Stimulated activated memory B cell treated with anti-CD40 and anti-IgM and Interleukin-4, amounts not matched to agents 10 μg/mL and 1 μg/mL and 100 μg/mL, for 72 hours (primary cell): ENCODE data around the gene CNPY3.

ENCODE experiments used
- ATAC-seq: fragments of 150-1000 bp; cut with Tn5 transposase; 2 replicates; pipeline ENCODE4 v1.10.0; 2021
- H3K27ac Mint-ChIP-seq: one replicate; pipeline ENCODE4 v1.8.0; 2022; ENCODE audit warnings: mild to moderate bottlenecking, mixed read lengths
- H3K27me3 Mint-ChIP-seq: one replicate; pipeline ENCODE4 v1.8.0; 2022; ENCODE audit warnings: mixed read lengths
- H3K36me3 Mint-ChIP-seq: one replicate; pipeline ENCODE4 v1.8.0; 2022; ENCODE audit warnings: mixed read lengths
- H3K4me1 Mint-ChIP-seq: one replicate; pipeline ENCODE4 v1.8.0; 2022; ENCODE audit warnings: mixed read lengths
- H3K4me3 Mint-ChIP-seq: one replicate; pipeline ENCODE4 v1.8.0; 2022; ENCODE audit warnings: mild to moderate bottlenecking, moderate library complexity, mixed read lengths
- H3K9me3 Mint-ChIP-seq: one replicate; pipeline ENCODE4 v1.8.0; 2022; ENCODE audit warnings: mixed read lengths

The CNPY3 gene

GRCh38 chr6:42962096-42962495, 32.8 kb downstream of the CNPY3 start:
- no peak overlapping the region for H3K4me3 Mint-ChIP-seq

GRCh38 chr6:42962502-42963178, 33.4 kb downstream of the CNPY3 start:
- H3K9me3 Mint-ChIP-seq, result no peaks in the 10 kb centered on the region
- ATAC-seq, result no peak
- no peaks in the 10 kb centered on the region for H3K27me3 Mint-ChIP-seq
- H3K27ac Mint-ChIP-seq, result no peak overlapping the region
- peaks cover 48% of the 10 kb centered on the region for H3K36me3 Mint-ChIP-seq
- H3K4me1 Mint-ChIP-seq, result peaks cover 22% of the 10 kb centered on the region
- H3K4me3 Mint-ChIP-seq, result no peak overlapping the region

More at GRCh38 chr6:42962096-42962495, 32.8 kb downstream of the CNPY3 start:
- Mint-ChIP-seq H3K36me3 (peaks cover 42% of the 10 kb centered on the region), H3K27me3 (no peaks in the 10 kb centered on the region), H3K9me3 (no peaks in the 10 kb centered on the region), H3K27ac (no peak overlapping the region), H3K4me1 (peaks cover 22% of the 10 kb centered on the region)
- ATAC-seq, result no peak

- ATAC-seq, result no peak
- Mint-ChIP-seq H3K36me3 (peaks cover 55% of the 10 kb centered on the region), H3K4me3 (no peak overlapping the region), H3K27me3 (no peaks in the 10 kb centered on the region), H3K9me3 (no peaks in the 10 kb centered on the region), H3K4me1 (peaks cover 22% of the 10 kb centered on the region), H3K27ac (no peak overlapping the region)
These were observed 34.0 kb downstream of the CNPY3 start for GRCh38 chr6:42963179-42963854.

- Mint-ChIP-seq H3K9me3 (no peaks in the 10 kb centered on the region), H3K4me1 (peaks cover 22% of the 10 kb centered on the region), H3K27ac (no peak overlapping the region), H3K4me3 (no peak overlapping the region), H3K27me3 (no peaks in the 10 kb centered on the region), H3K36me3 (peaks cover 62% of the 10 kb centered on the region)
- ATAC-seq, result peak; percentile 58
These were observed 34.8 kb downstream of the CNPY3 start for GRCh38 chr6:42963855-42964605.

GRCh38 chr6:42966571-42966970, 37.3 kb downstream of the CNPY3 start:
- Mint-ChIP-seq H3K36me3 (peaks cover 70% of the 10 kb centered on the region), H3K4me1 (peaks cover 6% of the 10 kb centered on the region), H3K27ac (no peak overlapping the region), H3K4me3 (no peak overlapping the region), H3K27me3 (no peaks in the 10 kb centered on the region), H3K9me3 (no peaks in the 10 kb centered on the region)
- no peak for ATAC-seq

- no peak for ATAC-seq
- Mint-ChIP-seq H3K4me1 (peaks cover 9% of the 10 kb centered on the region), H3K4me3 (no peak overlapping the region), H3K27me3 (no peaks in the 10 kb centered on the region), H3K9me3 (no peaks in the 10 kb centered on the region), H3K36me3 (peaks cover 66% of the 10 kb centered on the region), H3K27ac (no peak overlapping the region)
These were observed 37.9 kb downstream of the CNPY3 start for GRCh38 chr6:42967228-42967627.

- no peaks in the 10 kb centered on the region for H3K27me3 Mint-ChIP-seq
These were observed 38.9 kb downstream of the CNPY3 start for GRCh38 chr6:42968126-42968701.

GRCh38 chr6:42968783-42969182, 39.5 kb downstream of the CNPY3 start:
- ATAC-seq, result no peak
- Mint-ChIP-seq H3K4me1 (peaks cover 9% of the 10 kb centered on the region), H3K4me3 (no peak overlapping the region), H3K27ac (no peak overlapping the region), H3K36me3 (peaks cover 59% of the 10 kb centered on the region), H3K9me3 (no peaks in the 10 kb centered on the region), H3K27me3 (no peaks in the 10 kb centered on the region)

More at GRCh38 chr6:42968126-42968701, 38.9 kb downstream of the CNPY3 start:
- Mint-ChIP-seq H3K36me3 (peaks cover 60% of the 10 kb centered on the region), H3K4me1 (peaks cover 9% of the 10 kb centered on the region), H3K9me3 (no peaks in the 10 kb centered on the region), H3K27ac (no peak overlapping the region), H3K4me3 (no peak overlapping the region)
- no peak for ATAC-seq

GRCh38 chr6:42969431-42969830, 40.2 kb downstream of the CNPY3 start:
- Mint-ChIP-seq H3K27me3 (no peaks in the 10 kb centered on the region), H3K27ac (no peak overlapping the region), H3K4me3 (no peak overlapping the region), H3K4me1 (peaks cover 9% of the 10 kb centered on the region), H3K9me3 (no peaks in the 10 kb centered on the region), H3K36me3 (peaks cover 58% of the 10 kb centered on the region)
- ATAC-seq, result no peak

- H3K27me3 Mint-ChIP-seq, result no peaks in the 10 kb centered on the region
- H3K27ac Mint-ChIP-seq, result no peak overlapping the region
- peaks cover 11% of the 10 kb centered on the region for H3K4me1 Mint-ChIP-seq
- peaks cover 53% of the 10 kb centered on the region for H3K36me3 Mint-ChIP-seq
- H3K4me3 Mint-ChIP-seq, result no peak overlapping the region
- no peak for ATAC-seq
- no peaks in the 10 kb centered on the region for H3K9me3 Mint-ChIP-seq
These were observed 40.7 kb downstream of the CNPY3 start for GRCh38 chr6:42969934-42970333.

GRCh38 chr6:42970871-42971612, 41.8 kb downstream of the CNPY3 start:
- H3K4me1 Mint-ChIP-seq, result peaks cover 16% of the 10 kb centered on the region
- no peak overlapping the region for H3K4me3 Mint-ChIP-seq
- peaks cover 44% of the 10 kb centered on the region for H3K36me3 Mint-ChIP-seq
- H3K9me3 Mint-ChIP-seq, result no peaks in the 10 kb centered on the region
- no peak overlapping the region for H3K27ac Mint-ChIP-seq
- no peaks in the 10 kb centered on the region for H3K27me3 Mint-ChIP-seq
- no peak for ATAC-seq

GRCh38 chr6:42971746-42972327, 42.6 kb downstream of the CNPY3 start:
- no peaks in the 10 kb centered on the region for H3K27me3 Mint-ChIP-seq
- H3K27ac Mint-ChIP-seq, result no peak overlapping the region
- H3K4me1 Mint-ChIP-seq, result peaks cover 24% of the 10 kb centered on the region
- no peak overlapping the region for H3K4me3 Mint-ChIP-seq
- no peaks in the 10 kb centered on the region for H3K9me3 Mint-ChIP-seq
- no peak for ATAC-seq
- peaks cover 38% of the 10 kb centered on the region for H3K36me3 Mint-ChIP-seq

- no peaks in the 10 kb centered on the region for H3K27me3 Mint-ChIP-seq
- no peak overlapping the region for H3K27ac Mint-ChIP-seq
- peaks cover 38% of the 10 kb centered on the region for H3K4me1 Mint-ChIP-seq
- H3K9me3 Mint-ChIP-seq, result no peaks in the 10 kb centered on the region
- no peak overlapping the region for H3K4me3 Mint-ChIP-seq
- no peak for ATAC-seq
- H3K36me3 Mint-ChIP-seq, result peaks cover 22% of the 10 kb centered on the region
These were observed 44.6 kb downstream of the CNPY3 start for GRCh38 chr6:42973926-42974325.

GRCh38 chr6:42974919-42975505, 45.7 kb downstream of the CNPY3 start:
- no peak overlapping the region for H3K4me3 Mint-ChIP-seq
- ATAC-seq, result no peak
- H3K27ac Mint-ChIP-seq, result peak overlapping the region; percentile 19
- no peaks in the 10 kb centered on the region for H3K27me3 Mint-ChIP-seq
- no peaks in the 10 kb centered on the region for H3K9me3 Mint-ChIP-seq
- peaks cover 49% of the 10 kb centered on the region for H3K4me1 Mint-ChIP-seq
- peaks cover 18% of the 10 kb centered on the region for H3K36me3 Mint-ChIP-seq
